ENCODE results near the gene DROSHA.

Gene DROSHA

DNA sequence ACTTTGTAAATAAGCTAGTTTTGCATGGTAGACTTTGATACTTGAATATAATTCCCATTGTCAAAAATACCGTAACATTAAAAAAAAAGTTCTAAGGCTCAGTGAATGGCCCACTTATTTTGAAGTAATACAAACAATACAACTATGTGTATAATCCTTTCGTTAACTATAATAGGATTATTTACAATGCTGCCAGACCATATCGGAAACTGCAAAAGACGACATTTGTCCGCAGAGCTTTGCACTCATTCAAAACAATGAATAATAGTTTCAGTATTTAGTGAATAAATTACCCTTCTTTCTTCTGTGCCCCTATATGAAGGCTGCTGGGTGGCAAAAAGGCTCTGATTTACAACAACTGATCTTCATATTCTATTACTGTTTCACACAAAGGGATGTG lies 121.8 kb downstream of the DROSHA start:
- Histone ChIP-seq H3F3A (ENCODE audit: control insufficient read depth, insufficient read depth) (no peaks in the 10 kb centered on the region), H4K20me1 (ENCODE audit: control insufficient read depth, insufficient read depth, low read depth, low read length) (no peaks in the 10 kb centered on the region), H3K79me2 (ENCODE audit: control insufficient read depth, low read length) (no peaks in the 10 kb centered on the region), H3K27me3 (ENCODE audit: control insufficient read depth, low read length) (no peaks in the 10 kb centered on the region), H3K4me2 (ENCODE audit: low read length) (no peak overlapping the region), H3K4me3 (ENCODE audit: low read length) (no peak overlapping the region), H3K27ac (ENCODE audit: low read depth, low read length) (no peak overlapping the region), H3K36me3 (ENCODE audit: control insufficient read depth, low read length) (peaks cover 83% of the 10 kb centered on the region), H3K4me1 (ENCODE audit: control insufficient read depth, low read length) (no peaks in the 10 kb centered on the region), H3K9me3 (ENCODE audit: control insufficient read depth, insufficient read depth, low read length) (no peaks in the 10 kb centered on the region), H3K9me2 (replicated peaks; ENCODE audit: control insufficient read depth, low read length) (no peaks in the 10 kb centered on the region)
- TF ChIP-seq EZH2phosphoT487 (IDR thresholded peaks at IDR 0.05; ENCODE audit: borderline replicate concordance, low read length), result no peak
- TF ChIP-seq, protein P1, sequence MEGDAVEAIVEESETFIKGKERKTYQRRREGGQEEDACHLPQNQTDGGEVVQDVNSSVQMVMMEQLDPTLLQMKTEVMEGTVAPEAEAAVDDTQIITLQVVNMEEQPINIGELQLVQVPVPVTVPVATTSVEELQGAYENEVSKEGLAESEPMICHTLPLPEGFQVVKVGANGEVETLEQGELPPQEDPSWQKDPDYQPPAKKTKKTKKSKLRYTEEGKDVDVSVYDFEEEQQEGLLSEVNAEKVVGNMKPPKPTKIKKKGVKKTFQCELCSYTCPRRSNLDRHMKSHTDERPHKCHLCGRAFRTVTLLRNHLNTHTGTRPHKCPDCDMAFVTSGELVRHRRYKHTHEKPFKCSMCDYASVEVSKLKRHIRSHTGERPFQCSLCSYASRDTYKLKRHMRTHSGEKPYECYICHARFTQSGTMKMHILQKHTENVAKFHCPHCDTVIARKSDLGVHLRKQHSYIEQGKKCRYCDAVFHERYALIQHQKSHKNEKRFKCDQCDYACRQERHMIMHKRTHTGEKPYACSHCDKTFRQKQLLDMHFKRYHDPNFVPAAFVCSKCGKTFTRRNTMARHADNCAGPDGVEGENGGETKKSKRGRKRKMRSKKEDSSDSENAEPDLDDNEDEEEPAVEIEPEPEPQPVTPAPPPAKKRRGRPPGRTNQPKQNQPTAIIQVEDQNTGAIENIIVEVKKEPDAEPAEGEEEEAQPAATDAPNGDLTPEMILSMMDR (IDR thresholded peaks at IDR 0.05; ENCODE audit: low read depth, low read length, poor library complexity, severe bottlenecking), result no peak

DNA sequence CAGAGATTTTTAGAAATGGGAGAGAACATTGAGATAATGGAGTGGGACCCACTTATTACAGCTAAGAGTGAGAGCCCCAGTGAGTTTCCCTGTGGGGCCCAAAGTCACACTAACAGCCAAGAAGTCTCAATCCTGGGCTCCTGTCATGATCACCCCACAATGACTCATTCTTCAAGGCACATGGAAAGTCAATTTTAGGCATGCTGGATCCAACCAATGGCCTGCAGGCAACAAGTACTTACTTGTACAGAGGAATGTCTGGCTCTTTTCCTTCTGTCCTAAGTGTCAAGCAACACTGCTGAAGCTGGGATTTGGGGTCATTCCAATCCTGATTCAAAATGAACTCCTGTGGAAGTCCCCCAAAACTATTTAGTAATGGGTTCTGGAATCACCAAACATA lies 123.1 kb downstream of the DROSHA start:
- H4K20me1 ChIP-seq (ENCODE audit: control insufficient read depth, insufficient read depth, low read depth, low read length), result no peaks in the 10 kb centered on the region
- no peaks in the 10 kb centered on the region for H3K79me2 ChIP-seq (ENCODE audit: control insufficient read depth, low read length)
- peaks cover 81% of the 10 kb centered on the region for H3K36me3 ChIP-seq (ENCODE audit: control insufficient read depth, low read length)
- H3K27me3 ChIP-seq (ENCODE audit: control insufficient read depth, low read length), result no peaks in the 10 kb centered on the region
- H3K9me2 ChIP-seq (replicated peaks; ENCODE audit: control insufficient read depth, low read length), result no peaks in the 10 kb centered on the region
- no peaks in the 10 kb centered on the region for H3K4me1 ChIP-seq (ENCODE audit: control insufficient read depth, low read length)
- H3F3A ChIP-seq (ENCODE audit: control insufficient read depth, insufficient read depth), result no peaks in the 10 kb centered on the region
- H3K4me3 ChIP-seq (ENCODE audit: low read length), result no peak overlapping the region
- no peak overlapping the region for H3K4me2 ChIP-seq (ENCODE audit: low read length)
- no peak for TF ChIP-seq EZH2phosphoT487 (IDR thresholded peaks at IDR 0.05; ENCODE audit: borderline replicate concordance, low read length)
- TF ChIP-seq, protein P1 (IDR thresholded peaks at IDR 0.05; ENCODE audit: low read depth, low read length, poor library complexity, severe bottlenecking), result no peak
- H3K27ac ChIP-seq (ENCODE audit: low read depth, low read length), result no peak overlapping the region
- no peaks in the 10 kb centered on the region for H3K9me3 ChIP-seq (ENCODE audit: control insufficient read depth, insufficient read depth, low read length)

DNA sequence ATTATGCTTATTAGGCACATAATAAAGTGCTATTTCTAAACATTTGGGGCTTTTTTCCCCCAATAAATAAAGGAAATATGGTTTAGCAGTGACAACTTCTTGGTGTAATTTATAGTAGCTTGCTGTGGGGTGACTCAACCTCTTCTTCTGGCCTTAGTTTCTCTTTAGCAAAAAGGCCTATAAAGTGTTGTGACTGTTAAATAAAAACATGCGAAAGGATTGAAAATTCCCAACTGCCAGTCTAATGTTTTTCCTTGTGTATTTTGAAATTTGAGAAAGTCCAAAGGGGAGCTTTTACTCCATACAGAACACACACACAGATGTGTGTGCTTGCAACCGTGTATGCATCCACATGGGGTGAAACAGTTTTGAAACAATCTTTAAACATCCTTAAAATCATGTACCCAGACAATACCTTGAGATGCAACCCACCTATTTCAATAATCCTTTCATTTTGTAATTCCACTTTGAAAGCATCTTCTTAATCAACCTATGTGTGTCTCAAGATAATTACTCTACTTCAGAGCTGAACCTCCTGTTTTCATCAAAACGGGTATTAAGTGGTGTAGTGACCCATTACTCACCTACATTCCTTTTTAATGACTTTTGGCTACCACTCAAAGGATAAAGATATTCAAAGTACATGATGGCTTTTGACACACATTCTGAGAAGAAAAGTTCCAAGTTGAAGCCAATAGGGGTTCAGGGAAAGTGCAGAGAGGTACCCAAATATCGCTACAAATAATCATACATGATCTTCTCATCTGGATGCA lies 123.8 kb downstream of the DROSHA start:
- no peaks in the 10 kb centered on the region for H3K9me3 ChIP-seq (ENCODE audit: control insufficient read depth, insufficient read depth, low read length)
- no peaks in the 10 kb centered on the region for H3K9me2 ChIP-seq (replicated peaks; ENCODE audit: control insufficient read depth, low read length)
- no peaks in the 10 kb centered on the region for H3K4me1 ChIP-seq (ENCODE audit: control insufficient read depth, low read length)
- H3K27me3 ChIP-seq (ENCODE audit: control insufficient read depth, low read length), result no peaks in the 10 kb centered on the region
- no peak overlapping the region for H3K4me2 ChIP-seq (ENCODE audit: low read length)
- no peak for TF ChIP-seq EZH2phosphoT487 (IDR thresholded peaks at IDR 0.05; ENCODE audit: borderline replicate concordance, low read length)
- TF ChIP-seq, protein P1 (IDR thresholded peaks at IDR 0.05; ENCODE audit: low read depth, low read length, poor library complexity, severe bottlenecking), result no peak
- H3K36me3 ChIP-seq (ENCODE audit: control insufficient read depth, low read length), result peaks cover 74% of the 10 kb centered on the region
- no peak overlapping the region for H3K27ac ChIP-seq (ENCODE audit: low read depth, low read length)
- H4K20me1 ChIP-seq (ENCODE audit: control insufficient read depth, insufficient read depth, low read depth, low read length), result no peaks in the 10 kb centered on the region
- H3K4me3 ChIP-seq (ENCODE audit: low read length), result no peak overlapping the region
- no peaks in the 10 kb centered on the region for H3K79me2 ChIP-seq (ENCODE audit: control insufficient read depth, low read length)
- no peaks in the 10 kb centered on the region for H3F3A ChIP-seq (ENCODE audit: control insufficient read depth, insufficient read depth)
